ENCODE measurements around the gene ANGPTL8.

Gene ANGPTL8

GRCh38 chr19:11239377-11240000 lies at the start of gene ANGPTL8:
Gene ANGPTL8, plus strand, starts transcription at chr19:11239619. Its CDS starts 19 bp downstream, at chr19:11239638.
- DNase-seq = no peak

- DNase-seq = no peak
These were observed 48.9 kb upstream of the ANGPTL8 start for GRCh38 chr19:11190501-11190900.

GRCh38 chr19:11191273-11191755 lies 48.1 kb upstream of the ANGPTL8 start:
- DNase-seq = peak; percentile 50

- no peak for DNase-seq
These were observed 47.5 kb upstream of the ANGPTL8 start for GRCh38 chr19:11191934-11192333.

- no peak for DNase-seq
These were observed 46.2 kb upstream of the ANGPTL8 start for GRCh38 chr19:11192957-11193939.

GRCh38 chr19:11194173-11194572 lies 45.2 kb upstream of the ANGPTL8 start:
- DNase-seq = no peak

GRCh38 chr19:11194656-11195558 lies 44.5 kb upstream of the ANGPTL8 start:
- DNase-seq = peak; percentile 22

- no peak for DNase-seq
These were observed 43.7 kb upstream of the ANGPTL8 start for GRCh38 chr19:11195681-11196080.

- peak; percentile 37 for DNase-seq
These were observed 42.8 kb upstream of the ANGPTL8 start for GRCh38 chr19:11196406-11197287.

GRCh38 chr19:11197291-11198174 lies 41.9 kb upstream of the ANGPTL8 start, which contains the start of gene KANK2:
Gene KANK2, minus strand, starts transcription at chr19:11197545. Its CDS starts 3,034 bp downstream, at chr19:11194511.
- DNase-seq = peak; percentile 74

- no peak for DNase-seq
These were observed 41.3 kb upstream of the ANGPTL8 start for GRCh38 chr19:11198175-11198534.

- DNase-seq = no peak
These were observed 40.5 kb upstream of the ANGPTL8 start for GRCh38 chr19:11198769-11199424.

GRCh38 chr19:11199517-11199916 lies 39.9 kb upstream of the ANGPTL8 start:
- no peak for DNase-seq

GRCh38 chr19:11200015-11200574 lies 39.3 kb upstream of the ANGPTL8 start:
- DNase-seq = no peak

- no peak for DNase-seq
These were observed 38.5 kb upstream of the ANGPTL8 start for GRCh38 chr19:11200931-11201330.

- DNase-seq = no peak
These were observed 37.6 kb upstream of the ANGPTL8 start for GRCh38 chr19:11201791-11202190.

GRCh38 chr19:11202488-11203193 lies 36.8 kb upstream of the ANGPTL8 start:
- no peak for DNase-seq

- DNase-seq = peak; percentile 85
These were observed 36.0 kb upstream of the ANGPTL8 start for GRCh38 chr19:11203194-11204075.
